MG63 (cell line): Measurements from ENCODE around the gene SEZ6L2. TPM values are rescaled to one million over a fixed set of nuclear protein-coding genes. Genes with fewer than 3 reads are reported as not detected.
"Not testable (repeated sequence)": the region's sequence is repeated elsewhere in the genome, so short reads cannot be mapped to it uniquely, and the experiment has no call there.

ENCODE experiments used
- DNase-seq: peaks from one replicate; pipeline ENCODE4 v3.0.0-alpha.2; 2020
- H3K27me3 ChIP-seq: fragments of 250-450 bp; sonication (Bioruptor Pico); 2 replicates; pipeline ENCODE4 v1.5.1; 2020; ENCODE audit warnings: mild to moderate bottlenecking, moderate library complexity
- H3K36me3 ChIP-seq: fragments of 250-450 bp; sonication (Bioruptor Pico); 2 replicates; pipeline ENCODE4 v1.5.1; 2020; ENCODE audit warnings: mild to moderate bottlenecking, moderate library complexity
- H3K4me3 ChIP-seq: fragments of 250-450 bp; sonication (Bioruptor Pico); 2 replicates; pipeline ENCODE4 v1.5.1; 2020; ENCODE audit warnings: mild to moderate bottlenecking, moderate library complexity
- H3K9me3 ChIP-seq: fragments of 250-450 bp; sonication (Bioruptor Pico); 2 replicates; pipeline ENCODE4 v1.5.1; 2020; ENCODE audit warnings: mild to moderate bottlenecking, moderate library complexity
- total RNA-seq: library from RNA; depleted of rRNA; stranded (reverse); fragments of >200 nt; shearing (Covaris generic); gene quantifications from 2 replicates; pipeline ENCODE4 v1.2.3, GENCODE V29; 2014; ENCODE audit warnings: low replicate concordance

The SEZ6L2 gene
- total RNA-seq, 1 experiment from 2014 or later = 28.5 TPM

DNA sequence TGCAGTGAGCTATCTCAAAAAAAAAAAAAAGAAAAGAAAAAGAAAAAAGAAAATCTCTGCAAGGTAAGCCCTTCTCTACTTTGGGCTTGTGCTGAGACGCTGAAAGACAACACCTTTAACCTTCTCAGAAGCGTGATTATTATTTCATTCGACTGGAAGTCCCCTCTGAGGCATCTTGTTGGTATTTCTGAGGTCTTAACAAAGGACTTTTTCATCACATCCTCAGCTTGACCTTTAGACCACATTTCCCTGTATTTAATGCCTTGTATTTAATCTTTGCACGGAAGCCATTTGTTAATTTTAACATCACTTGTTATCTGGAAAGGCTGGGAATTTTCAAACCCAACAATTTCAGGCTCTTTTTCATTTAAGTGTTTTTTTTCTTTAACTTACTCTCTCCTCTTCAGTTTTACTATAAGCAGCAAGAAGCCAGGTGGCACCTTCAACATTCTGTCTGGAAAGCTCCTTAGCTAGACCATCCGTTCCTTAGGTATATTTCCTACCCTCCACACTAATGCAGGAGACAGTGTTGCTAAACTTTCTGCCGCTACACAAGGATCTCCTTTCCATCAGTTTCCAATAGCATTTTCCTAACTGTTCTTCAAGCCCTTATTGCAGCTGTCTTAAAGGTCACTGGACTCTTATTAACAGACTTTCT lies 16.4 kb upstream of the SEZ6L2 start:
- peaks cover 66% of the 10 kb centered on the region for H3K36me3 ChIP-seq
- no peaks in the 10 kb centered on the region for H3K27me3 ChIP-seq
- no peak overlapping the region for H3K4me3 ChIP-seq
- no peak for DNase-seq
- H3K9me3 ChIP-seq = no peaks in the 10 kb centered on the region

DNA sequence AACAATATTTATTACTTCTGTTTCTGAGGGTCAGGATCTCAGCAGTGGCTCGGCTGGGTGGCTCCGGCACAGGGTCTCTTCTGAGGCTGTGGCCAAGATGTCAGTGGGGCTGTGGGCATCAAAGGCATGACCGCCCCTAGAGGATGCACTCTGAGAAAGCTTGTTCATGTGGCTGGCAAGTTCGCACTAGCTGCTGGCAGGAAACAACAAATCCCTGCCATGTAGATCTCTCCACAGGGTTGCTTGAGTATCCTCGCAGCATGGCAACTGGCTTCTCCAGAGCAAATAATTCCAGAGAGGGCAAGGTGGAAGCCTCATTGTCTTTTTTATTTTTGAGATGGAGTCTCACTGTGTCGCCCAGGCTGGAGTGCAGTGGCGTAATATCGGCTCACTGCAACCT lies 14.2 kb upstream of the SEZ6L2 start:
- no peaks in the 10 kb centered on the region for H3K9me3 ChIP-seq
- H3K27me3 ChIP-seq = no peaks in the 10 kb centered on the region
- no peak for DNase-seq
- peaks cover 51% of the 10 kb centered on the region for H3K36me3 ChIP-seq
- no peak overlapping the region for H3K4me3 ChIP-seq

DNA sequence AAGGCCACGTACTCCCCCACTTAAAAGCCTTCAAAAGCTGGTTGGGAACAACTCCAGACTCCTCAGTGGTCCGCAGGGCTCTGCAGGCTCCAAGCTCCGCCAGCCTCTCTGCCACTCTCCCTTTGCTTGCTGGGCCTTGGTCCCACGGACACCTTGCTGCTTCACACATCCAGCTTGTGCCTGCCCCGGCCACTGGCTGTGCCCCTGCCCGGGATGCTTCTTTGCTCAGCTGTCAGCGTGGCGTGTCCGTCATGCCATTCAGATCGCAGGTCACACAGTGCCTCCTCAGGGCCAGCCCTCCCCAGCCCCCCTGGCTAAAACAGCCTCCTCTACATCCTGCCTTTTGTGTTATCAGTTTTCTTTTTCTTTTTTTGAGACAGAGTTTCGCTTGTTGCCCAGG lies 12.7 kb upstream of the SEZ6L2 start:
- no peak for DNase-seq
- Histone ChIP-seq H3K27me3 (no peaks in the 10 kb centered on the region), H3K4me3 (no peak overlapping the region), H3K36me3 (peaks cover 43% of the 10 kb centered on the region), H3K9me3 (no peaks in the 10 kb centered on the region)

- Histone ChIP-seq H3K27me3 (no peaks in the 10 kb centered on the region), H3K4me3 (no peak overlapping the region), H3K9me3 (no peaks in the 10 kb centered on the region), H3K36me3 (peaks cover 41% of the 10 kb centered on the region)
- no peak for DNase-seq
Measured at GRCh38 chr16:29911676-29912010, 12.3 kb upstream of the SEZ6L2 start.

GRCh38 chr16:29910819-29911675 lies 11.7 kb upstream of the SEZ6L2 start:
- Histone ChIP-seq H3K27me3 (no peaks in the 10 kb centered on the region), H3K36me3 (peaks cover 43% of the 10 kb centered on the region), H3K4me3 (no peak overlapping the region), H3K9me3 (no peaks in the 10 kb centered on the region)
- DNase-seq = no peak

DNA sequence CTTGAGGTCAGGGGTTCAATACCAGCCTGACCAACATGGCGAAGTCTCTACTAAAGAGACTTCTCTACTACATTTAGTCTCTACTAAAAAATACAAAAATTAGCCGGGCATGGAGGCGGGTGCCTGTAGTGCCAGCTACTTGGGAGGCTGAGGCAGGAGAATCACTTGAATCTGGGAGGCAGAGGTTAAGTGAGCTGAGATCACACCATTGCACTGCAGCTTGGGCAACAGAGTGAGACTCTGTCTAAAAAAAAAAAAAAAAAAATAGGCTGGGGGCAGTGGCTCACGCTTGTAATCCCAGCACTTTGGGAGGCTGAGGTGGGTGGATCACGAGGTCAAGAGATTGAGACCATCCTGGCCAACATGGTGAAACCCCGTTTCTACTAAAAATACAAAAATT lies 10.5 kb upstream of the SEZ6L2 start:
- H3K4me3 ChIP-seq, H3K27me3 ChIP-seq, H3K9me3 ChIP-seq, DNase-seq: not testable (repeated sequence)
- H3K36me3 ChIP-seq = peaks cover 44% of the 10 kb centered on the region

DNA sequence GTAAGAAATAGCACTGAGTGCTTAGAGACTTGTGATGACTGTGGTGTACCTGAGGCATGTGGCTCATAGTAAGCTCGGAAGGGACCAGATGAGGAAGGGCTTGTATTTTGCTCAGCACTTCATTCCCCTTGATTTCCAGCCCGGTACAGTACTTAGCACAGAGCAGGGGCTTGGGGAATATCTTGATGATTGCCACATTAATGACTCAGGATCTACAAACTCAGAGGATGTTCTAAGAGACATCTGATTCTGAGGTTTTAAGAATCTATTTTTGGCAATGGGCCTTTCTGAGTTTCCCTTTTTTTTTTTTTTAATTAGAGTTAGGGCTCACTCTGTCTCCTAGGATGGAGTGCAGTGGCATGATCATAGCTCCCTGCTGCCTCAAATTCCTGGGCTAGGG lies 10.0 kb upstream of the SEZ6L2 start:
- Histone ChIP-seq H3K9me3 (no peaks in the 10 kb centered on the region), H3K27me3 (no peaks in the 10 kb centered on the region), H3K36me3 (peaks cover 45% of the 10 kb centered on the region), H3K4me3 (no peak overlapping the region)
- DNase-seq = no peak

GRCh38 chr16:29908719-29909220 lies 9.4 kb upstream of the SEZ6L2 start:
- no peaks in the 10 kb centered on the region for H3K27me3 ChIP-seq
- peaks cover 48% of the 10 kb centered on the region for H3K36me3 ChIP-seq
- no peak overlapping the region for H3K4me3 ChIP-seq
- DNase-seq = no peak
- no peaks in the 10 kb centered on the region for H3K9me3 ChIP-seq

GRCh38 chr16:29907973-29908372 lies 8.6 kb upstream of the SEZ6L2 start:
- no peak overlapping the region for H3K4me3 ChIP-seq
- H3K36me3 ChIP-seq = peaks cover 54% of the 10 kb centered on the region
- no peaks in the 10 kb centered on the region for H3K9me3 ChIP-seq
- H3K27me3 ChIP-seq = no peaks in the 10 kb centered on the region
- no peak for DNase-seq

DNA sequence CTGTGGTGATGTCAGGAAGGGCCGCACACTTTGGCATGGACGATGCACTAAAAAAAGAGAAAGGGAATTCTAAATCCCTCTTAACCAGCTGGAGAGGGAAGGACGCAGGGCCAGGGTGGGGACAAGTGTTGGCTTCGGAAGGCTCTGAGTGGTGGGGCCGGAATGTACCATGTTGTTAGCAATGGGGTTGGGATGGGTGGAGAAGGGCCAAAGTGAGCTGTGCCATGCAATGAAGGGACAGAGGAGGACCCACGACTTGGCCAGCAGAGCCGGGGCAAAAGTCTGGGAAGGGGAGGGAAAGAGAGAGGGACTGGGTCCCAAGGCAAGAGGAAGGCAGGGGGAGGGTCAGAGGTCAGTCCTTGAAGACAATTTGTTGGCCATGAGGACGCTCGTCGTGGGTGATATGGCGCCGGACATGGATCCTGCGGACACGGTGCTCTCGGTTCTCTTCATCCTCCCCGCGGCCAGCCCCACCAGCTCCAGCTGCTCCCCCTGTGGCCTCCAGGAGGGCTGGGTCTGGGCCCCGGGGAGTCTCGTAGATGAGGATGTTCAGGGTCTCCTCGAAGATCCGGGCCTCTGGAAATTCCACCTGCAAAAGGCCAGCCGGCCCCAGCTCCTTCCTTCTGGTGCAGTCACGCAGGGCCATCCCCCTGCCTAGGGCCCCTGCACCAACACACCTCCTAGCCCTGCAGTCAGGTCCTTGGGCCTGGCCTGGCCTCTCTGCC lies 7.3 kb upstream of the SEZ6L2 start:
- no peak for DNase-seq
- no peaks in the 10 kb centered on the region for H3K9me3 ChIP-seq
- peaks cover 59% of the 10 kb centered on the region for H3K36me3 ChIP-seq
- H3K27me3 ChIP-seq = no peaks in the 10 kb centered on the region
- H3K4me3 ChIP-seq = no peak overlapping the region

DNA sequence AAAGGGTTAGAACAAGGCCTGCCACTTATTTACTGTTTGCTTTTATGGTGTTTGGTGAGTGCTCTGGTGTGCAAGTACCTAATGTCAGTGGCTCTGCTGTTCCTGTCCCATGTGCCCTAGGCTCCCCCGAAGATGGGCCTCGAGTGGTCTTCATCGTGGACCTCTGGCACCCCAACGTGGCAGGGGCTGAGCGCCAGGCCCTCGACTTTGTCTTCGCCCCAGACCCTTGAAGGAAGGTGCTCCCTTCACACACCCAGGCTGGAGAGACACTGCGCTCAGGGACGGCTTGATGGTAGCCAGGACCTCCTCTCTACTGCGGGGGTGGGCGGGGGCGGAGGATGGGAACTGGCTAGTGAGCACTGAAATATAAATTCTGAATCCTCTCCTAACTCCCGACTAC lies 6.3 kb upstream of the SEZ6L2 start:
- H3K9me3 ChIP-seq = no peaks in the 10 kb centered on the region
- H3K27me3 ChIP-seq = no peaks in the 10 kb centered on the region
- H3K4me3 ChIP-seq = no peak overlapping the region
- peaks cover 50% of the 10 kb centered on the region for H3K36me3 ChIP-seq
- no peak for DNase-seq

GRCh38 chr16:29904947-29905346 lies 5.6 kb upstream of the SEZ6L2 start:
- no peaks in the 10 kb centered on the region for H3K9me3 ChIP-seq
- no peak overlapping the region for H3K4me3 ChIP-seq
- no peaks in the 10 kb centered on the region for H3K27me3 ChIP-seq
- peaks cover 50% of the 10 kb centered on the region for H3K36me3 ChIP-seq
- no peak for DNase-seq

DNA sequence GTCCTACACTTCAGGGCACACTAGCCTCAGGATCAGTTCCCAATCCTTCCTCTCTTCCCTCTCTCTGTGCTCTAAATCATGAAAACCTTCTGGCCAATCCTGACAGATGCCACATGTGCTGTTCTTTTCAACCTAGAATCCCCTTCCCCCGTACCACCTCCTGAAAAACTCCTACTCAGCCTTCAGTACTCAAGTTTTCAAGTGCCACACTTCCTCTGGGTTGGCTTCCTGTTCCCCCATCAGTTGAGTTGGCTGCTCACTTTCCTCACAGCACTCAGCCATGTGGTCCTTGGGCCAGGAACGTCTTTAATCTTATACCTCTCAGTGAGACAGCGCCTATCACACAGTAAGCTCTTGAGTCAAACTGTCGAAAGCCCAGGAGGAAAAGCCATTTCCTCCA lies 4.2 kb upstream of the SEZ6L2 start:
- H3K36me3 ChIP-seq = peaks cover 47% of the 10 kb centered on the region
- no peak for DNase-seq
- H3K4me3 ChIP-seq = no peak overlapping the region
- H3K9me3 ChIP-seq = no peaks in the 10 kb centered on the region
- no peaks in the 10 kb centered on the region for H3K27me3 ChIP-seq

DNA sequence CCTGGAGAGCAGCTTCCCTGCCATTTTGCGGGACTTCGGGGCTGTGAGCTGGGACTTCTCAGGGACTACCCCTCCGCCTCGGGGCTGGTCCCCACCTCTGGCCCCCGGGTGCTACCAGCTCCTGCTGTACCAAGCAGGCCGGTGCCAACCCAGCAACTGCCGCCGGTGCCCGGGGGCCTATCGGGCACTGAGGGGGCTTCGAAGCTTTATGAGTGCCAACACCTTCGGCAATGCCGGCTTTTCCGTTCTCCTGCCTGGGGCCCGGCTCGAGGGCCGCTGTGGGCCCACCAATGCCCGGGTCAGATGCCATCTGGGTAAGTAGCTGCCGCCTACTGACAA lies 2.2 kb upstream of the SEZ6L2 start:
- Histone ChIP-seq H3K9me3 (no peaks in the 10 kb centered on the region), H3K36me3 (peaks cover 40% of the 10 kb centered on the region), H3K4me3 (peak overlapping the region; percentile 95), H3K27me3 (no peaks in the 10 kb centered on the region)
- DNase-seq = no peak

- peak; percentile 29 for DNase-seq
- Histone ChIP-seq H3K4me3 (peak overlapping the region; percentile 95), H3K9me3 (no peaks in the 10 kb centered on the region), H3K36me3 (peaks cover 35% of the 10 kb centered on the region), H3K27me3 (no peaks in the 10 kb centered on the region)
Measured at GRCh38 chr16:29900888-29901606, 1.7 kb upstream of the SEZ6L2 start.

DNA sequence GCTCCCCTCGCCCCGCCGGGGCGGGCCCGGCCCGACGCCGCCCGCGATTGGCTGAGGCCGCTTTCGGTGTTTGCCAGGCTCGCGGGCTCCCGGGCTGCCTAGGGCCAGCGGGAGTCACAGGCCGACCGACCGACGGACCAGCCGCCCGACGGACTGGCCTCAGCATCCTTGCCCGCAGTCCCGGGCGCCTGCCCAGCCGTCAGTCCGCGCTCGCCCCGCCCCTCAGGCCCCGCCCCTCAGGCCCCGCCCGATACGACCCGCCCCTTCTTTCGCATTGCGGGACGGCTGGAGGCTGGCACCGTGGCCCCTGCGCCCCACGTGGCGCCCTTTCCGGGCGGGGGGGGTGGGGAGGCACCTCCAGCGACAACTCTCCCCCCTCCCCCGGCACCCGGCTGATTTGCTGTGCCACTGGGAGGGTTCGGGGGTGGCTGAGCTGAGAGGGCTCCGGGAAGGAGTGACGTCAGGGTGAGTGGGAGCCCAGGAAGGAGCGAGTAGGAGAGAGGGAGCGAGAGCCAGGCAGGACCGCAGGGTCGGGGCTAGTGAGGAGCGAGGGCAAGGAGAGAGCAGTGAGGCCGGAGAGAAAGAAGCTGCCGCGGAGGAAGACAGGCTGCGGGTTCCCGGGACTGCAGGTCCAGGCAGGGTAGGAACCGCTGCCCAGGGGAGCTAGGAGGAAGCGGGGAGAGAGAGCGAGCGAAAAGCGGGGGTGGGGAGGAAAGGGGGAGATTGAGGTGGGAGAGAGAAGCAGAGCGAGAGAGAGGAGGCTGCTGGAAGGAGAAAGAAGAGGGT lies 945 bp upstream of the SEZ6L2 start, which contains the start of gene ASPHD1:
Gene ASPHD1 (plus strand): TSS at position 387 of the 786 bp plus-strand sequence. CDS start 484 bp downstream, outside the sequence.
- peaks cover 29% of the 10 kb centered on the region for H3K36me3 ChIP-seq
- DNase-seq = peak; percentile 99
- H3K27me3 ChIP-seq = no peaks in the 10 kb centered on the region
- peak within 1 kb of the TSS; percentile 95 for H3K4me3 ChIP-seq
- H3K9me3 ChIP-seq = no peaks in the 10 kb centered on the region
